GM13977 (cell line): ENCODE results near the gene DUSP23.

Source experiments
- DNase-seq: peaks from one replicate; pipeline ENCODE4 v3.0.0; 2012; ENCODE audit warnings: low spot score
- in situ Hi-C: fragments of 300-500 bp; cut with MboI; formaldehyde crosslinking; loops from one replicate; pipeline ENCODE4 v1.12.0; 2022; ENCODE audit warnings: low sequenced_read_pairs, low pct_unique_long_range_greater_than_20kb, mixed read lengths, inconsistent platforms; ENCODE audit not compliant: unreplicated experiment
- TF ChIP-seq, protein P1 (sequence below): IDR thresholded peaks from 2 replicates; pipeline ENCODE4 v1.5.1; 2012; ENCODE audit warnings: mild to moderate bottlenecking, control low read depth; ENCODE audit not compliant: insufficient read depth; ENCODE audit errors: extremely low read depth, missing control alignments

DUSP23 gene

DNA sequence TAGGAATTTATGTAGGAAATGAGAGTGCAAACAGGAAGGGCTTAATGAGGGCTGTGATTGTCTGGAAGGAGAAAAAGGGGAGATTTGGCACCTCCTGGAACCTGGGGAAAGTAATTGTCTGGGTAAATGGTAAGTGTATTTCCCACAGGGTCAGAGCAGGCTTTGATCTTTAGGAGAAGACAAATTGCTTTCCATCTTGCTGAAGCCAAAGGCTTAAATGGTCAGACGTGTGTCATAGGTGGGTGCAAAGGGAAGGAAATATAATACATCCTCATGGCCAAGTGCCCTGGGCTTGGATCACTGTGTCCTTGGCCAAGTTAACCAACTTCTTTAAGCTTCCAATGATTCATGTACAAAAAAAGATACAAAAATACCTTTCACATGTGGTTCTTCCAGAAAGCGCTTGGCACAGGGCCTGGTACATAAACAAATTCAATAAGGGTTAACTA lies 1.3 kb upstream of the DUSP23 start:
- TF ChIP-seq, protein P1, sequence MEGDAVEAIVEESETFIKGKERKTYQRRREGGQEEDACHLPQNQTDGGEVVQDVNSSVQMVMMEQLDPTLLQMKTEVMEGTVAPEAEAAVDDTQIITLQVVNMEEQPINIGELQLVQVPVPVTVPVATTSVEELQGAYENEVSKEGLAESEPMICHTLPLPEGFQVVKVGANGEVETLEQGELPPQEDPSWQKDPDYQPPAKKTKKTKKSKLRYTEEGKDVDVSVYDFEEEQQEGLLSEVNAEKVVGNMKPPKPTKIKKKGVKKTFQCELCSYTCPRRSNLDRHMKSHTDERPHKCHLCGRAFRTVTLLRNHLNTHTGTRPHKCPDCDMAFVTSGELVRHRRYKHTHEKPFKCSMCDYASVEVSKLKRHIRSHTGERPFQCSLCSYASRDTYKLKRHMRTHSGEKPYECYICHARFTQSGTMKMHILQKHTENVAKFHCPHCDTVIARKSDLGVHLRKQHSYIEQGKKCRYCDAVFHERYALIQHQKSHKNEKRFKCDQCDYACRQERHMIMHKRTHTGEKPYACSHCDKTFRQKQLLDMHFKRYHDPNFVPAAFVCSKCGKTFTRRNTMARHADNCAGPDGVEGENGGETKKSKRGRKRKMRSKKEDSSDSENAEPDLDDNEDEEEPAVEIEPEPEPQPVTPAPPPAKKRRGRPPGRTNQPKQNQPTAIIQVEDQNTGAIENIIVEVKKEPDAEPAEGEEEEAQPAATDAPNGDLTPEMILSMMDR: no peak
- no peak for DNase-seq
- in situ Hi-C loops: loop anchor here (25.0 kb wide), 1 partner anchor 233 kb away; no protein-coding TSS in a partner anchor

DNA sequence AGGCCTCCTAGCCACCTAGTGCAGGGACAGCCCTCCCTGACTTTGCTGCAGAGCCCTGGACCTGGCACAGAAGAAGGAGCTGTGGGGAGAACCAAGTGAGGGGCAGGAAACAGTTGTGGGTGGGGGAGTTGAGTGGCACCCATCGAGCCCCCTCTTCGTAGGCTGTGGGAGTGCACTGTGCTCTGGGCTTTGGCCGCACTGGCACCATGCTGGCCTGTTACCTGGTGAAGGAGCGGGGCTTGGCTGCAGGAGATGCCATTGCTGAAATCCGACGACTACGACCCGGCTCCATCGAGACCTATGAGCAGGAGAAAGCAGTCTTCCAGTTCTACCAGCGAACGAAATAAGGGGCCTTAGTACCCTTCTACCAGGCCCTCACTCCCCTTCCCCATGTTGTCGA lies 1.2 kb downstream of the DUSP23 start:
- in situ Hi-C loops: loop anchor here (25.0 kb wide), 1 partner anchor 230 kb away; no protein-coding TSS in a partner anchor
- TF ChIP-seq, protein P1: no peak
- DNase-seq: no peak

GRCh38 chr1:159783724-159784123 lies 3.0 kb downstream of the DUSP23 start:
- TF ChIP-seq, protein P1: no peak
- in situ Hi-C loops: loop anchor here (25.0 kb wide), 1 partner anchor 229 kb away; no protein-coding TSS in a partner anchor

GRCh38 chr1:159786465-159786864 lies 5.7 kb downstream of the DUSP23 start:
- in situ Hi-C loops: loop anchor here (25.0 kb wide), 1 partner anchor 226 kb away; no protein-coding TSS in a partner anchor
- DNase-seq: no peak
- TF ChIP-seq, protein P1: no peak

More at GRCh38 chr1:159783724-159784123, 3.0 kb downstream of the DUSP23 start:
- no peak for DNase-seq

GRCh38 chr1:159786966-159787365 lies 6.2 kb downstream of the DUSP23 start:
- DNase-seq: no peak
- in situ Hi-C loops: loop anchor here (25.0 kb wide), 1 partner anchor 225 kb away; no protein-coding TSS in a partner anchor
- TF ChIP-seq, protein P1: no peak

DNA sequence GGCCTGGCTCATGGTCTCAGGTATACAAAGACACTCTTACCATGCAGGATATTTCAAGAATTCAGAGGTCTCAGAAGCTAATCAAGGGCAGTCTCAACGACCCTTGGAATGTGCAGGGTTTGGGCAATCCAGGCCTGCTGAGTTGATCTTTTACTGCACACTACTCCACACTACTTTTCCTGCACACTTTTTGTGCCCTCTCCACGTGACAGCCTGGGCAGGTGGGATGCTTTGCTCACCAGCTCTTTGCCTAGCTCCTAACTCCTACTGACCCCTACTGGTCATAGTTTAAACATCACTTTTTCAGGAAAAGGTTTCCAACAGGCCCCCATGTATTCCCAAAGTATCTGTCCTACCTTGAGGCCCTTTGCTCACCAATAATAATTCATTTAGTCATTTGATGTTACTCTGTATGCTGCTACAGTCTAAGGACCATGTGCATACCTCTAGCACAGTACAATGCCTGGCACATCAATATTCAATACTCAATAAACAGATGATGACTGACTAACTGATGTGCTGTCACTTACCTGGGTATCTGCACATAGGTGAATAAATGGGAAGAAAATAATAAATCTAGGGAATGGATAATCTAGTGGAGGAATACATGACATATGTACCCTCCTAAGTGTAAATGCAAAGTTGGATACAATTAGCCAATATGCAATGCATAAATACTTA lies 9.6 kb downstream of the DUSP23 start:
- in situ Hi-C loops: loop anchor here (5.0 to 25.0 kb wide), 2 partner anchors 102 to 222 kb away; no protein-coding TSS in a partner anchor
- DNase-seq: peak; percentile 42
- TF ChIP-seq, protein P1: peak; percentile 52
